HEK293 (cell line): ENCODE results near the gene MGAT5B.
A peak's percentile ranks its signal among the peaks of the same experiment; 100 is the strongest.

ENCODE experiments used
- CTCF ChIA-PET: fragments of 350-600 bp; formaldehyde crosslinking; extraction: SDS; loops from one replicate; lab custom pipeline; 2021; ENCODE audit warnings: antibody characterized with exemption; lab: Yijun Ruan, JAX
- POLR2A ChIA-PET: fragments of 300-600 bp; formaldehyde crosslinking; extraction: SDS; loops from one replicate; lab custom pipeline; 2020; ENCODE audit warnings: antibody characterized with exemption, inconsistent platforms; lab: Yijun Ruan, JAX
- H3K27ac ChIP-seq: fragments of 200-500 bp; sonication (Bioruptor generic); 2 replicates; pipeline ENCODE4 v1.5.1; 2014; ENCODE audit warnings: low read depth, low read length, control low read depth, inconsistent platforms; ENCODE audit errors: extremely low read depth
- H3K36me3 ChIP-seq, 2 experiments: fragments of 200-500 bp in 1 of 2; sonication (Bioruptor generic) in 1 of 2; 1 replicate in 1 of 2; 2 replicates in 1 of 2; pipeline ENCODE4 v1.5.1; 2014 to 2017; ENCODE audit warnings: inconsistent platforms in 2 of 2, low read length in 2 of 2; ENCODE audit not compliant: control insufficient read depth in 2 of 2, insufficient read depth in 1 of 2
- H3K4me1 ChIP-seq: fragments of 200-500 bp; sonication (Bioruptor generic); 2 replicates; pipeline ENCODE4 v1.5.1; 2014; ENCODE audit warnings: mild to moderate bottlenecking, low read length, inconsistent platforms; ENCODE audit not compliant: control insufficient read depth, insufficient read depth
- H3K4me3 ChIP-seq: 2 replicates; pipeline ENCODE4 v1.5.1; 2011; ENCODE audit warnings: low read depth, mild to moderate bottlenecking, control low read depth, low read length, moderate library complexity
- H3K9me3 ChIP-seq: fragments of 200-500 bp; sonication (Bioruptor generic); 2 replicates; pipeline ENCODE4 v1.5.1; 2014; ENCODE audit warnings: low read depth, low read length, inconsistent platforms; ENCODE audit not compliant: control insufficient read depth, insufficient read depth
- GLIS1 ChIP-seq: fragments of 450-650 bp; formaldehyde crosslinking; IDR thresholded peaks from 2 replicates; pipeline ENCODE4 v1.5.1; 2016; ENCODE audit warnings: missing biosample characterization, missing genetic modification characterization
- SALL2 ChIP-seq: fragments of 450-650 bp; formaldehyde crosslinking; IDR thresholded peaks from 2 replicates; pipeline ENCODE4 v1.5.0; 2017; ENCODE audit warnings: missing biosample characterization, mild to moderate bottlenecking, missing genetic modification characterization, borderline replicate concordance
- SETDB1 ChIP-seq: IDR thresholded peaks from one replicate; pipeline ENCODE4 v1.6.1; 2017; ENCODE audit warnings: mild to moderate bottlenecking, low read length, moderate library complexity, mixed read lengths; ENCODE audit not compliant: insufficient read length
- TCF7L2 ChIP-seq: IDR thresholded peaks from 2 replicates; pipeline ENCODE4 v1.6.1; 2011; ENCODE audit warnings: low read depth, mild to moderate bottlenecking, inconsistent platforms, low read length, moderate library complexity, borderline replicate concordance
- TRIM28 ChIP-seq: IDR thresholded peaks from 2 replicates; pipeline ENCODE4 v1.6.1; 2011; ENCODE audit warnings: low read length, control low read depth, borderline replicate concordance
- ZBTB17 ChIP-seq: fragments of 450-650 bp; formaldehyde crosslinking; IDR thresholded peaks from 2 replicates; pipeline ENCODE4 v1.5.1; 2016; ENCODE audit warnings: missing biosample characterization, missing genetic modification characterization
- ZIC2 ChIP-seq: fragments of 450-650 bp; formaldehyde crosslinking; IDR thresholded peaks from 2 replicates; pipeline ENCODE4 v1.5.1; 2016; ENCODE audit warnings: missing biosample characterization, missing genetic modification characterization
- ZNF37A ChIP-seq: fragments of 450-650 bp; IDR thresholded peaks from 2 replicates; pipeline ENCODE4 v1.5.1; 2018; ENCODE audit warnings: missing biosample characterization, missing genetic modification characterization
- ZNF394 ChIP-seq: fragments of 450-650 bp; formaldehyde crosslinking; IDR thresholded peaks from 2 replicates; pipeline ENCODE4 v1.5.1; 2016; ENCODE audit warnings: missing biosample characterization, missing genetic modification characterization, mild to moderate bottlenecking, moderate library complexity, borderline replicate concordance
- ZNF626 ChIP-seq: fragments of 450-650 bp; sonication (Bioruptor Pico); formaldehyde crosslinking; IDR thresholded peaks from 2 replicates; pipeline ENCODE4 v1.5.1; 2018; ENCODE audit warnings: missing biosample characterization, missing genetic modification characterization, inconsistent platforms
- ZNF670 ChIP-seq: fragments of 450-650 bp; formaldehyde crosslinking; IDR thresholded peaks from 2 replicates; pipeline ENCODE4 v1.5.1; 2016; ENCODE audit warnings: missing biosample characterization, missing genetic modification characterization, low read depth
- TF ChIP-seq, protein P1 (sequence below): fragments of 450-650 bp; formaldehyde crosslinking; IDR thresholded peaks from 2 replicates; pipeline ENCODE4 v1.5.1; 2016; ENCODE audit warnings: missing biosample characterization, missing genetic modification characterization
- TF ChIP-seq, protein P2 (sequence below): fragments of 450-650 bp; formaldehyde crosslinking; optimal IDR thresholded peaks from 2 replicates; pipeline ENCODE3; 2016; ENCODE audit warnings: missing biosample characterization, mild to moderate bottlenecking, missing genetic modification characterization

MGAT5B gene

DNA sequence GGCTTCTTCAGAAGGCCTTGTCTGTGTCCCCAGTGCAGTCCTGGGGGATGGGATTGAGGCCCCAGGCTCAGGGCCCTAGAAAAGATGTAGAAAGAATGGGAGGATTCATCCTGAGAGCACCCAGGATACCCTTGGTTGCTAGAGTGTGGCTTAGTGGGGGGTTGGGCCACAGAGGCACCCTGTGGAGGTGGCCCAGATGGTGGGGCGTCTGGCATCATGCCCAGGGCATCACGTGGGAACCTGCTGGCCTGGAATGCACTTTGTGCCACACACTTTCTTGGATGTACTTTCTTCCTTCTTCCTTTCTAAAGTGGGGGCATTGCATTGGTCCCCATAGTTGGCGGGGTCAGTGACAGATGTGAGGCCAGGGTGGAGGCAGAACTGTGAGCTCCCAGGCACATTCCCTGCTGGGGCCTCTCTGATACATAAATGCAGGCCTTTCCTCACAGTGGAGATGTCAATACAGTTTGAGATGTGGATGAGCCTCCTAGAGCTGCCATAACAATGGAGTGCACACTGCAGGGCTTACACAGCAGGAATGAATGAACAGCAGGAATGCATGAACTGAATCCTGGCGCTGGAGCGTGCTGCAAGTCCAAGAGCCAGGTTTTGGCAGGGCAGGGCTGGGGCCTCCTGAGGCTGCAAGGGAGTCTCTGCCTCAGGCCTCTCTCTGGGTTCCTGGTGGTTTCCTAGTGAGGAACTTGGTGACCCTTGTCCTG is 43.3 kb downstream of the MGAT5B start:
- CTCF ChIA-PET, result no interaction called here
- POLR2A ChIA-PET, result no interaction called here

DNA sequence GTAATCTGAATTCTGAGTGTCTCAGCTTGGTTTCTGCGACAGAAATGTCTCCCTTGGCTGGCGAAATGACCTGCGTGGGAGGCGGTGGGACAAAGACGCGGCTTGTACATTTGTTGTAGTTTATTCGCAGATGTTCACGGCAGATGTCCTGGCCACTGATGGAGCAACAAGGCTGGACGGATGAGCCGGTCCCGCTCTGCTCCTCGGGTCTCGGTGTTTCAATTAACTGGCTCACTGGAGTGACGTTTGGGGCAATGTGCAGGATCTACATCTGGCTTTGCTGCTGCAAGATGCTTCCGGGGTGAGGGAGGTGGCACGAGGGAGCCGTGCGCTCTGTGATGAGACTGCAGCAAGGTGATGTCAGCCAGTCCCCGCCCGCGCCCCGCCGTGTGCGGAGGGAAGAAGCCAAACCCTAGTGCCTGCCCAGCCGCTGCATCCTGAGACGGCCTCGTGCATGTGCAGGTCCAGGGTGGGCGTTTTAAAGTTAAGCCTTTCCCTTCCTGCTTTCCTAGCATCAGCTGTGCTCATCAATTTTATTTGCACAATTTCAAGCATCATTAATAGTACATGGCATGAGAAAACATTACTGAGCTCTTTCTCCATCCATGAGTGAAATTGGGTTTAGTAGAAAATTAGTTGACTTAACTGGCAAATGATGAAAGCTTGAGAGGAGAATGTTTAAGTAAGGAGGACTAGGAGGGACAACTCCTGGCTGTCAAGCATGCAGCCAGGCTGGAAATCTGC is 44.4 kb downstream of the MGAT5B start:
- Histone ChIP-seq H3K4me1 (no peaks in the 10 kb centered on the region), H3K9me3 (no peaks in the 10 kb centered on the region), H3K4me3 (no peak overlapping the region), H3K27ac (no peak overlapping the region), H3K36me3 (no peaks in the 10 kb centered on the region)
- TF ChIP-seq, protein P1, sequence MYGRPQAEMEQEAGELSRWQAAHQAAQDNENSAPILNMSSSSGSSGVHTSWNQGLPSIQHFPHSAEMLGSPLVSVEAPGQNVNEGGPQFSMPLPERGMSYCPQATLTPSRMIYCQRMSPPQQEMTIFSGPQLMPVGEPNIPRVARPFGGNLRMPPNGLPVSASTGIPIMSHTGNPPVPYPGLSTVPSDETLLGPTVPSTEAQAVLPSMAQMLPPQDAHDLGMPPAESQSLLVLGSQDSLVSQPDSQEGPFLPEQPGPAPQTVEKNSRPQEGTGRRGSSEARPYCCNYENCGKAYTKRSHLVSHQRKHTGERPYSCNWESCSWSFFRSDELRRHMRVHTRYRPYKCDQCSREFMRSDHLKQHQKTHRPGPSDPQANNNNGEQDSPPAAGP (tag by site-specific recombination), result peak; percentile 35; the same call in 1 of the 2 replicates
- TF ChIP-seq, protein P2, sequence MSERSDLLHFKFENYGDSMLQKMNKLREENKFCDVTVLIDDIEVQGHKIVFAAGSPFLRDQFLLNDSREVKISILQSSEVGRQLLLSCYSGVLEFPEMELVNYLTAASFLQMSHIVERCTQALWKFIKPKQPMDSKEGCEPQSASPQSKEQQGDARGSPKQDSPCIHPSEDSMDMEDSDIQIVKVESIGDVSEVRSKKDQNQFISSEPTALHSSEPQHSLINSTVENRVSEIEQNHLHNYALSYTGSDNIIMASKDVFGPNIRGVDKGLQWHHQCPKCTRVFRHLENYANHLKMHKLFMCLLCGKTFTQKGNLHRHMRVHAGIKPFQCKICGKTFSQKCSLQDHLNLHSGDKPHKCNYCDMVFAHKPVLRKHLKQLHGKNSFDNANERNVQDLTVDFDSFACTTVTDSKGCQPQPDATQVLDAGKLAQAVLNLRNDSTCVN, result no peak
- TF ChIP-seq ZNF670 (tag by site-specific recombination) (no peak), SALL2 (no peak), ZNF394 (tag by site-specific recombination) (no peak), ZNF37A (tag by site-specific recombination) (no peak)
- POLR2A ChIA-PET, result no interaction called here
- CTCF ChIA-PET, result no interaction called here

More for the DNA sequence above, 43.3 kb downstream of the MGAT5B start:
- Histone ChIP-seq H3K4me1 (no peaks in the 10 kb centered on the region), H3K4me3 (no peak overlapping the region), H3K9me3 (no peaks in the 10 kb centered on the region), H3K36me3 (no peaks in the 10 kb centered on the region), H3K27ac (no peak overlapping the region)
- TF ChIP-seq GLIS1 (tag by site-specific recombination) (peak; percentile 53), ZIC2 (tag by site-specific recombination) (peak; percentile 69), ZNF626 (tag by site-specific recombination) (no peak), SETDB1 (no peak)

DNA sequence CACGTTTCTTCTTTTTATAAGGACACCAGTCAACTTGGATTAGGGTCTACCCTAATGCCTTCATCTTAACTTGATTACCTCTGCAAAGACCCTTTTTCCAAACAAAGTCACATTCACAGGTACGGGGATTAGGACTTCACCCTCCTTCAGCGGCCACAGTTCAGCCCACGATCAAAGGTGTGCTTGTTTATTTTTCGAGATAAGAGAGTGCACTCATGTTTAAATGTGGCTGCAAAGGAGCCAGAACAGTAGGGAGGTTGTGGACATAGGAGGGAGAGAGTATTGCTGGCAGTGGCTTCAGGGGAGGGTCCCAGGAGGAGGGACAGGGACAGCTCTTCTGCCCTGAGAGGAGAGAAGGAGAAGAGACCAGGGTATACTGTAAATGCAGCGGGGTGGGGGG is 46.7 kb downstream of the MGAT5B start:
- CTCF ChIA-PET, result no interaction called here
- H3K27ac ChIP-seq, result no peak overlapping the region
- TF ChIP-seq TCF7L2, result peak; percentile 29; the same call in 1 of the 2 replicates
- TF ChIP-seq ZBTB17 (tag by site-specific recombination), result no peak
- TF ChIP-seq TRIM28, result no peak
- TF ChIP-seq, protein P1 (tag by site-specific recombination), result peak; percentile 88; the same call in 1 of the 2 replicates
- TF ChIP-seq, all 188 proteins: peak for 2

More for the DNA sequence above, 46.7 kb downstream of the MGAT5B start:
- Histone ChIP-seq H3K36me3 (no peaks in the 10 kb centered on the region), H3K9me3 (no peaks in the 10 kb centered on the region), H3K4me3 (no peak overlapping the region), H3K4me1 (peaks cover 2% of the 10 kb centered on the region)
- POLR2A ChIA-PET, result no interaction called here
